ENCODE data around the gene RPL28. TPM values are rescaled to one million over a fixed set of nuclear protein-coding genes. Genes with fewer than 3 reads are reported as not detected.

RPL28 gene
- total and polyA plus RNA-seq, 2 donors (not counting 3 experiments of a cell fraction or from before 2014, with no cell fraction given) = 1,872 to 3,435 TPM

GRCh38 chr19:55440411-55441105 is 54.8 kb downstream of the RPL28 start:
- CTCF ChIA-PET = no interaction called here

More at GRCh38 chr19:55440411-55441105, 54.8 kb downstream of the RPL28 start:
- Histone ChIP-seq H4K20me1 (replicated peaks; ENCODE audit: control insufficient read depth, extremely low read depth, insufficient read depth, low read length) (no peaks in the 10 kb centered on the region), H3K27me3 (ENCODE audit: control insufficient read depth in 2 of 2, insufficient read depth in 2 of 2, low read length in 2 of 2) (peaks cover 37 to 42% of the 10 kb centered on the region in 2 experiments), H3K4me2 (ENCODE audit: insufficient read depth, low read length) (no peak overlapping the region), H2AFZ (ENCODE audit: low read depth, low read length) (no peak overlapping the region), H3K9ac (replicated peaks; ENCODE audit: extremely low read depth, insufficient read depth, low read length) (no peak overlapping the region), H3K79me2 (ENCODE audit: control insufficient read depth, insufficient read depth, low read length) (no peaks in the 10 kb centered on the region), H3K27ac (ENCODE audit: insufficient read depth, low read depth, low read length) (no peak overlapping the region), H3K9me1 (replicated peaks; ENCODE audit: control insufficient read depth, extremely low read depth, insufficient read depth, low read length) (no peaks in the 10 kb centered on the region), H3K36me3 (ENCODE audit: control insufficient read depth in 2 of 2, extremely low read depth in 1 of 2, insufficient read depth in 2 of 2, low read length in 2 of 2) (no peaks in the 10 kb centered on the region), H3K4me1 (ENCODE audit: control insufficient read depth, extremely low read depth, insufficient read depth, low read length) (no peaks in the 10 kb centered on the region), H3K9me3 (replicated peaks; ENCODE audit: control insufficient read depth, insufficient read depth, low read length) (no peaks in the 10 kb centered on the region), H3K4me3 (replicated peaks in 1 of 3; ENCODE audit: insufficient read depth in 1 of 3, low read depth in 1 of 3, low read length in 3 of 3) (no peak overlapping the region)
- POLR2A ChIA-PET = no interaction called here
- no peak for TF ChIP-seq MYC (IDR thresholded peaks at IDR 0.05; ENCODE audit: low read depth, low read length)
- no peak for TF ChIP-seq JUN (IDR thresholded peaks at IDR 0.05; ENCODE audit: borderline replicate concordance, insufficient read depth, insufficient read length, low read depth)
- TF ChIP-seq MAX (IDR thresholded peaks at IDR 0.05; ENCODE audit: insufficient read depth, insufficient read length) = no peak
- no peak for TF ChIP-seq FOS (IDR thresholded peaks at IDR 0.05; ENCODE audit: borderline replicate concordance, insufficient read depth, low read length)
- TF ChIP-seq GATA2 (IDR thresholded peaks at IDR 0.05; ENCODE audit: insufficient read depth, insufficient read length, low read depth, low read length) = no peak
- no peak for TF ChIP-seq POLR2A (IDR thresholded peaks at IDR 0.05; ENCODE audit: low read depth, low read length)
- no peak for TF ChIP-seq CTCF (IDR thresholded peaks at IDR 0.05; ENCODE audit: extremely low read depth in 1 of 2, insufficient read depth in 1 of 2, low read depth in 1 of 2, low read length in 2 of 2)
- no peak for TF ChIP-seq POLR2AphosphoS5 (IDR thresholded peaks at IDR 0.05; ENCODE audit: insufficient read depth, low read depth, low read length)
- TF ChIP-seq EZH2 (IDR thresholded peaks at IDR 0.05; ENCODE audit: borderline replicate concordance, low read depth, low read length, severe bottlenecking) = no peak
- BruUV-seq (replicated peaks) = no TSS peak
- no peak for FAIRE-seq
- dilution Hi-C loops (cut with MboI; ENCODE audit: extremely low pct_ligation_motif_present, low sequenced_read_pairs) (no loop called here), intact Hi-C loops (cut with micrococcal nuclease) (no loop called here)
- no peak for DNase-seq (ENCODE audit: low read depth, low spot score)
